ENCODE results near the gene EHMT1.

EHMT1 gene

GRCh38 chr9:137630126-137630525 lies 11.3 kb downstream of the EHMT1 start:
- DNase-seq (ENCODE audit: low read depth), result no peak
- no peak overlapping the region for H3K4me3 ChIP-seq (ENCODE audit: low read depth, low read length)
- TF ChIP-seq, protein P1, sequence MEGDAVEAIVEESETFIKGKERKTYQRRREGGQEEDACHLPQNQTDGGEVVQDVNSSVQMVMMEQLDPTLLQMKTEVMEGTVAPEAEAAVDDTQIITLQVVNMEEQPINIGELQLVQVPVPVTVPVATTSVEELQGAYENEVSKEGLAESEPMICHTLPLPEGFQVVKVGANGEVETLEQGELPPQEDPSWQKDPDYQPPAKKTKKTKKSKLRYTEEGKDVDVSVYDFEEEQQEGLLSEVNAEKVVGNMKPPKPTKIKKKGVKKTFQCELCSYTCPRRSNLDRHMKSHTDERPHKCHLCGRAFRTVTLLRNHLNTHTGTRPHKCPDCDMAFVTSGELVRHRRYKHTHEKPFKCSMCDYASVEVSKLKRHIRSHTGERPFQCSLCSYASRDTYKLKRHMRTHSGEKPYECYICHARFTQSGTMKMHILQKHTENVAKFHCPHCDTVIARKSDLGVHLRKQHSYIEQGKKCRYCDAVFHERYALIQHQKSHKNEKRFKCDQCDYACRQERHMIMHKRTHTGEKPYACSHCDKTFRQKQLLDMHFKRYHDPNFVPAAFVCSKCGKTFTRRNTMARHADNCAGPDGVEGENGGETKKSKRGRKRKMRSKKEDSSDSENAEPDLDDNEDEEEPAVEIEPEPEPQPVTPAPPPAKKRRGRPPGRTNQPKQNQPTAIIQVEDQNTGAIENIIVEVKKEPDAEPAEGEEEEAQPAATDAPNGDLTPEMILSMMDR (IDR thresholded peaks at IDR 0.05; ENCODE audit: low read depth, low read length, missing control alignments), result no peak
- in situ Hi-C loops (cut with HindIII; ENCODE audit: low sequenced_read_pairs), result no loop called here

- in situ Hi-C loops (cut with HindIII; ENCODE audit: low sequenced_read_pairs), result no loop called here
- no peak for DNase-seq (ENCODE audit: low read depth)
Measured at GRCh38 chr9:137630679-137631078, 11.9 kb downstream of the EHMT1 start.

GRCh38 chr9:137631345-137632229 lies 12.8 kb downstream of the EHMT1 start:
- in situ Hi-C loops (cut with HindIII; ENCODE audit: low sequenced_read_pairs), result no loop called here
- DNase-seq (ENCODE audit: low read depth), result no peak
- TF ChIP-seq, protein P1 (IDR thresholded peaks at IDR 0.05; ENCODE audit: low read depth, low read length, missing control alignments), result no peak
- H3K4me3 ChIP-seq (ENCODE audit: low read depth, low read length), result no peak overlapping the region

More at GRCh38 chr9:137630679-137631078, 11.9 kb downstream of the EHMT1 start:
- TF ChIP-seq, protein P1 (IDR thresholded peaks at IDR 0.05; ENCODE audit: low read depth, low read length, missing control alignments), result no peak
- H3K4me3 ChIP-seq (ENCODE audit: low read depth, low read length), result no peak overlapping the region

- TF ChIP-seq, protein P1 (IDR thresholded peaks at IDR 0.05; ENCODE audit: low read depth, low read length, missing control alignments), result no peak
- no peak overlapping the region for H3K4me3 ChIP-seq (ENCODE audit: low read depth, low read length)
- in situ Hi-C loops (cut with HindIII; ENCODE audit: low sequenced_read_pairs), result no loop called here
- no peak for DNase-seq (ENCODE audit: low read depth)
Measured at GRCh38 chr9:137632230-137633161, 13.7 kb downstream of the EHMT1 start.

DNA sequence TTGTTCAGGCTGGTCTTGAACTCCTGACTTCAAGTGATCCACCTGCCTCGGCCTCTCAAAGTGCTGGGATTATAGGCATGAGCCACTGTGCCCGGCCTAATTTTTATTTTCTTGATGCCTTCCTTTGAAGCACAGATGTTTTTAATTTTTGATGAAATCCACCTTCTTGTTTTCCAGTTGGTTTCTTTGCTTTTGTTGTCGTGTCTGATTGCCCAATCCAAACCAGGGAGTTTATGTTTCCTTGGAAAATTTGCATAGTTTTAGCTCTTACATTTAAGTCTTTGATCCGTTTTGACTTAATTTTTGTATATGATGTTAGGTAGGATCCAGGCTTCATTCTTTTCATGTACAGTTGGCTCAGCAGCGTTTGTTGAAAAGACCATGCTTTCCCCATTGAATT lies 15.2 kb downstream of the EHMT1 start:
- in situ Hi-C loops (cut with HindIII; ENCODE audit: low sequenced_read_pairs), result no loop called here
- H3K4me3 ChIP-seq (ENCODE audit: low read depth, low read length), result no peak overlapping the region
- TF ChIP-seq, protein P1 (IDR thresholded peaks at IDR 0.05; ENCODE audit: low read depth, low read length, missing control alignments), result no peak
- DNase-seq (ENCODE audit: low read depth), result no peak

DNA sequence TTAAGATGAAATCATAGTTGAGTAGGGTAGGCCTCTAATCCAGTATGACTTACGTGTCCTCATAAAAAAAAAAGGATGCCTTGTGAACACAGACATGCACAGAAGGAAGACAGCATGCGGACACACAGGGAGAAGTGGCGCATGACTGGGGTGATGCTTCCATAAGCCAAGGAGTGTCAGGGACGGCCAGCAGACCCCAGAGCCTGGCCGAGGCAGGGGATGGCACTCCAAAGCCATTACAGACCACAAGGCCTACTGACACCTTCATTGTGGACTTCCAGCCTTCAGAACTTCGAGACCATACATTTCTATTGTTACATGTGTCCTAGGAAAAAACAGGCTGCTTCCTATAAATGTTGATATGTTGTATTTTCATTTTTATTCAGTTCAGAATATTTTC lies 19.9 kb downstream of the EHMT1 start:
- DNase-seq (ENCODE audit: low read depth), result no peak
- H3K4me3 ChIP-seq (ENCODE audit: low read depth, low read length), result no peak overlapping the region
- TF ChIP-seq, protein P1 (IDR thresholded peaks at IDR 0.05; ENCODE audit: low read depth, low read length, missing control alignments), result no peak
- in situ Hi-C loops (cut with HindIII; ENCODE audit: low sequenced_read_pairs), result no loop called here

Measured in astrocyte of the cerebellum (primary cell).